ENCODE data around the gene FASTKD3. TPM values are rescaled to one million over a fixed set of nuclear protein-coding genes. Genes with fewer than 3 reads are reported as not detected.

FASTKD3 gene
- total RNA-seq, 1 donor from 2014 or later, result 5.8 TPM

GRCh38 chr5:7850395-7851239, 18.2 kb downstream of the FASTKD3 start, which contains the start of gene CFAP90:
Gene CFAP90 (minus strand): TSS chr5:7851133. CDS start chr5:7851021, 112 bp downstream.
- H3K27me3 Mint-ChIP-seq (ENCODE audit: unreplicated experiment), result peaks cover 29% of the 10 kb centered on the region

GRCh38 chr5:7849681-7850394, 19.0 kb downstream of the FASTKD3 start:
- H3K36me3 Mint-ChIP-seq (ENCODE audit: unreplicated experiment), result no peaks in the 10 kb centered on the region
- H3K4me1 Mint-ChIP-seq (ENCODE audit: unreplicated experiment), result peaks cover 13% of the 10 kb centered on the region
- no peak overlapping the region for H3K27ac Mint-ChIP-seq (ENCODE audit: unreplicated experiment)
- peak overlapping the region; percentile 72 for H3K4me3 Mint-ChIP-seq (ENCODE audit: unreplicated experiment)
- H3K9me3 Mint-ChIP-seq (ENCODE audit: unreplicated experiment), result no peaks in the 10 kb centered on the region
- peaks cover 32% of the 10 kb centered on the region for H3K27me3 Mint-ChIP-seq (ENCODE audit: unreplicated experiment)
- TF ChIP-seq, protein P1, sequence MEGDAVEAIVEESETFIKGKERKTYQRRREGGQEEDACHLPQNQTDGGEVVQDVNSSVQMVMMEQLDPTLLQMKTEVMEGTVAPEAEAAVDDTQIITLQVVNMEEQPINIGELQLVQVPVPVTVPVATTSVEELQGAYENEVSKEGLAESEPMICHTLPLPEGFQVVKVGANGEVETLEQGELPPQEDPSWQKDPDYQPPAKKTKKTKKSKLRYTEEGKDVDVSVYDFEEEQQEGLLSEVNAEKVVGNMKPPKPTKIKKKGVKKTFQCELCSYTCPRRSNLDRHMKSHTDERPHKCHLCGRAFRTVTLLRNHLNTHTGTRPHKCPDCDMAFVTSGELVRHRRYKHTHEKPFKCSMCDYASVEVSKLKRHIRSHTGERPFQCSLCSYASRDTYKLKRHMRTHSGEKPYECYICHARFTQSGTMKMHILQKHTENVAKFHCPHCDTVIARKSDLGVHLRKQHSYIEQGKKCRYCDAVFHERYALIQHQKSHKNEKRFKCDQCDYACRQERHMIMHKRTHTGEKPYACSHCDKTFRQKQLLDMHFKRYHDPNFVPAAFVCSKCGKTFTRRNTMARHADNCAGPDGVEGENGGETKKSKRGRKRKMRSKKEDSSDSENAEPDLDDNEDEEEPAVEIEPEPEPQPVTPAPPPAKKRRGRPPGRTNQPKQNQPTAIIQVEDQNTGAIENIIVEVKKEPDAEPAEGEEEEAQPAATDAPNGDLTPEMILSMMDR (IDR thresholded peaks at IDR 0.05), result peak; percentile 26
- no peak for DNase-seq (ENCODE audit: extremely low spot score, unreplicated experiment)

More at GRCh38 chr5:7850395-7851239, 18.2 kb downstream of the FASTKD3 start, which contains the start of gene CFAP90:
- Mint-ChIP-seq H3K4me1 (ENCODE audit: unreplicated experiment) (peaks cover 13% of the 10 kb centered on the region), H3K4me3 (ENCODE audit: unreplicated experiment) (peak within 1 kb of the TSS; percentile 75), H3K36me3 (ENCODE audit: unreplicated experiment) (no peaks in the 10 kb centered on the region), H3K9me3 (ENCODE audit: unreplicated experiment) (no peaks in the 10 kb centered on the region), H3K27ac (ENCODE audit: unreplicated experiment) (no peak within 1 kb of the TSS)
- TF ChIP-seq, protein P1 (IDR thresholded peaks at IDR 0.05), result peak; percentile 52
- peak; percentile 89 for DNase-seq (ENCODE audit: extremely low spot score, unreplicated experiment)

GRCh38 chr5:7848296-7848695, 20.5 kb downstream of the FASTKD3 start:
- H3K27me3 Mint-ChIP-seq (ENCODE audit: unreplicated experiment), result peaks cover 45% of the 10 kb centered on the region
- DNase-seq (ENCODE audit: extremely low spot score, unreplicated experiment), result no peak

GRCh38 chr5:7846327-7846726, 22.5 kb downstream of the FASTKD3 start:
- no peak for DNase-seq (ENCODE audit: extremely low spot score, unreplicated experiment)
- peaks cover 8% of the 10 kb centered on the region for H3K4me1 Mint-ChIP-seq (ENCODE audit: unreplicated experiment)
- no peaks in the 10 kb centered on the region for H3K9me3 Mint-ChIP-seq (ENCODE audit: unreplicated experiment)
- no peak overlapping the region for H3K27ac Mint-ChIP-seq (ENCODE audit: unreplicated experiment)
- no peak overlapping the region for H3K4me3 Mint-ChIP-seq (ENCODE audit: unreplicated experiment)
- TF ChIP-seq, protein P1 (IDR thresholded peaks at IDR 0.05), result no peak
- no peaks in the 10 kb centered on the region for H3K36me3 Mint-ChIP-seq (ENCODE audit: unreplicated experiment)
- peaks cover 56% of the 10 kb centered on the region for H3K27me3 Mint-ChIP-seq (ENCODE audit: unreplicated experiment)

More at GRCh38 chr5:7848296-7848695, 20.5 kb downstream of the FASTKD3 start:
- Mint-ChIP-seq H3K4me1 (ENCODE audit: unreplicated experiment) (peaks cover 13% of the 10 kb centered on the region), H3K36me3 (ENCODE audit: unreplicated experiment) (no peaks in the 10 kb centered on the region), H3K9me3 (ENCODE audit: unreplicated experiment) (no peaks in the 10 kb centered on the region), H3K27ac (ENCODE audit: unreplicated experiment) (no peak overlapping the region), H3K4me3 (ENCODE audit: unreplicated experiment) (no peak overlapping the region)
- TF ChIP-seq, protein P1 (IDR thresholded peaks at IDR 0.05), result no peak

GRCh38 chr5:7845557-7845956, 23.3 kb downstream of the FASTKD3 start:
- no peaks in the 10 kb centered on the region for H3K36me3 Mint-ChIP-seq (ENCODE audit: unreplicated experiment)
- no peak overlapping the region for H3K27ac Mint-ChIP-seq (ENCODE audit: unreplicated experiment)
- peaks cover 6% of the 10 kb centered on the region for H3K4me1 Mint-ChIP-seq (ENCODE audit: unreplicated experiment)
- TF ChIP-seq, protein P1 (IDR thresholded peaks at IDR 0.05), result no peak
- no peaks in the 10 kb centered on the region for H3K9me3 Mint-ChIP-seq (ENCODE audit: unreplicated experiment)
- peaks cover 56% of the 10 kb centered on the region for H3K27me3 Mint-ChIP-seq (ENCODE audit: unreplicated experiment)
- no peak overlapping the region for H3K4me3 Mint-ChIP-seq (ENCODE audit: unreplicated experiment)
- DNase-seq (ENCODE audit: extremely low spot score, unreplicated experiment), result no peak

Data from osteocyte (in vitro differentiated cells).